ENCODE measurements around the gene RPA1.

DNA sequence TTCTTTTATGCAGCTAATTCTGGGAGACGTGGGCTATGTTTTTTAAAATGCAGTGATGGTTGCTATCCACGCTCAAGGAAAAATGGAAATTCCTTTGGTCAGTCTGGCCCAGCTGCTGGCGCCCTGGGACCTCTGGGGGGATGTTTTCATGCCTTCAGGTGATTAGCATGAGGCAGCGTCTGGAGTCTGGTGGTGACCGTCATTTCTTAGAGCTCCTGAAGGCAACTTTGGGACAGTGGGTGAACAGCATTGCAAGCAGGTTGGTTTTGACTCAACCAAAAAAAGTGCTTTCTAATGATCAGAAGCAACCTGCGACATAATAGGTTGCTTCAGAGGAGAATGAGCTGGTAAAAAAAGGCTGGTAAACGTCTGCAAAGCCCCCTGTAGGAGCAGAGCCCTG is 82.3 kb downstream of the RPA1 start:
- TF ChIP-seq, protein P1, sequence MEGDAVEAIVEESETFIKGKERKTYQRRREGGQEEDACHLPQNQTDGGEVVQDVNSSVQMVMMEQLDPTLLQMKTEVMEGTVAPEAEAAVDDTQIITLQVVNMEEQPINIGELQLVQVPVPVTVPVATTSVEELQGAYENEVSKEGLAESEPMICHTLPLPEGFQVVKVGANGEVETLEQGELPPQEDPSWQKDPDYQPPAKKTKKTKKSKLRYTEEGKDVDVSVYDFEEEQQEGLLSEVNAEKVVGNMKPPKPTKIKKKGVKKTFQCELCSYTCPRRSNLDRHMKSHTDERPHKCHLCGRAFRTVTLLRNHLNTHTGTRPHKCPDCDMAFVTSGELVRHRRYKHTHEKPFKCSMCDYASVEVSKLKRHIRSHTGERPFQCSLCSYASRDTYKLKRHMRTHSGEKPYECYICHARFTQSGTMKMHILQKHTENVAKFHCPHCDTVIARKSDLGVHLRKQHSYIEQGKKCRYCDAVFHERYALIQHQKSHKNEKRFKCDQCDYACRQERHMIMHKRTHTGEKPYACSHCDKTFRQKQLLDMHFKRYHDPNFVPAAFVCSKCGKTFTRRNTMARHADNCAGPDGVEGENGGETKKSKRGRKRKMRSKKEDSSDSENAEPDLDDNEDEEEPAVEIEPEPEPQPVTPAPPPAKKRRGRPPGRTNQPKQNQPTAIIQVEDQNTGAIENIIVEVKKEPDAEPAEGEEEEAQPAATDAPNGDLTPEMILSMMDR (IDR thresholded peaks at IDR 0.05) = no peak
- no peak for TF ChIP-seq POLR2AphosphoS5 (IDR thresholded peaks at IDR 0.05)
- no peak for TF ChIP-seq POLR2A (IDR thresholded peaks at IDR 0.05; ENCODE audit: low read depth)
- TF ChIP-seq EP300 (IDR thresholded peaks at IDR 0.05) = no peak
